Astrocyte (in vitro differentiated cells and primary cell): ENCODE measurements around the gene PDCL2. TPM values are rescaled to one million over a fixed set of nuclear protein-coding genes. Genes with fewer than 3 reads are reported as not detected.

Experiments
- DNase-seq: peaks from one replicate; pipeline ENCODE4 v3.0.0-alpha.2; 2010; ENCODE audit warnings: low read depth
- FAIRE-seq: peaks from 2 replicates; lab custom pipeline; 2011; peaks lifted over from hg19 to GRCh38; lab: Jason Lieb, UNC
- H2AFZ ChIP-seq: 2 replicates; pipeline ENCODE4 v1.6.0; 2012; ENCODE audit warnings: low read depth, low read length, inconsistent platforms
- H3K27ac ChIP-seq: 2 replicates; pipeline ENCODE4 v1.5.1; 2011; ENCODE audit warnings: low read depth, low read length, inconsistent platforms
- H3K27me3 ChIP-seq: 2 replicates; pipeline ENCODE4 v1.6.0; 2011; ENCODE audit warnings: low read length, inconsistent platforms; ENCODE audit not compliant: insufficient read depth
- H3K36me3 ChIP-seq: 2 replicates; pipeline ENCODE4 v1.5.1; 2011; ENCODE audit warnings: low read length, inconsistent platforms; ENCODE audit not compliant: insufficient read depth
- H3K4me1 ChIP-seq: 2 replicates; pipeline ENCODE4 v1.5.1; 2011; ENCODE audit warnings: low read length, inconsistent platforms; ENCODE audit not compliant: insufficient read depth
- H3K4me2 ChIP-seq: 2 replicates; pipeline ENCODE4 v1.6.0; 2012; ENCODE audit warnings: low read length, inconsistent platforms
- H3K4me3 ChIP-seq: 2 replicates; pipeline ENCODE4 v1.5.1; 2011; ENCODE audit warnings: low read depth, mild to moderate bottlenecking, low read length, inconsistent platforms; ENCODE audit not compliant: insufficient read depth
- H3K79me2 ChIP-seq: 2 replicates; pipeline ENCODE4 v1.6.0; 2012; ENCODE audit warnings: mild to moderate bottlenecking, low read length, inconsistent platforms; ENCODE audit not compliant: insufficient read depth
- H3K9ac ChIP-seq: 2 replicates; pipeline ENCODE4 v1.6.0; 2012; ENCODE audit warnings: mild to moderate bottlenecking, low read length, inconsistent platforms
- H3K9me3 ChIP-seq: 2 replicates; pipeline ENCODE4 v1.5.1; 2012; ENCODE audit warnings: low read depth, mild to moderate bottlenecking, low read length, inconsistent platforms; ENCODE audit not compliant: insufficient read depth
- H4K20me1 ChIP-seq: 2 replicates; pipeline ENCODE4 v1.6.0; 2012; ENCODE audit warnings: low read length, inconsistent platforms; ENCODE audit not compliant: insufficient read depth
- H3K27ac Mint-ChIP-seq: one replicate; pipeline ENCODE4 v1.8.0; 2021; ENCODE audit warnings: mild to moderate bottlenecking, mixed read lengths; ENCODE audit not compliant: unreplicated experiment
- H3K27me3 Mint-ChIP-seq: one replicate; pipeline ENCODE4 v1.8.0; 2021; ENCODE audit warnings: low read depth, mixed read lengths; ENCODE audit not compliant: unreplicated experiment
- H3K36me3 Mint-ChIP-seq: one replicate; pipeline ENCODE4 v1.8.0; 2021; ENCODE audit warnings: low read depth, mixed read lengths; ENCODE audit not compliant: unreplicated experiment
- H3K4me1 Mint-ChIP-seq: one replicate; pipeline ENCODE4 v1.8.0; 2021; ENCODE audit warnings: low read depth, mixed read lengths; ENCODE audit not compliant: unreplicated experiment
- H3K4me3 Mint-ChIP-seq: one replicate; pipeline ENCODE4 v1.8.0; 2021; ENCODE audit warnings: mild to moderate bottlenecking, moderate library complexity, mixed read lengths; ENCODE audit not compliant: unreplicated experiment
- H3K9me3 Mint-ChIP-seq: one replicate; pipeline ENCODE4 v1.8.0; 2021; ENCODE audit warnings: mild to moderate bottlenecking, mixed read lengths; ENCODE audit not compliant: unreplicated experiment
- CTCF ChIP-seq: IDR thresholded peaks from 2 replicates; pipeline ENCODE4 v1.5.1; 2011; ENCODE audit warnings: low read depth, mild to moderate bottlenecking, inconsistent platforms, low read length, moderate library complexity; ENCODE audit not compliant: insufficient read depth
- EZH2 ChIP-seq: IDR thresholded peaks from 2 replicates; pipeline ENCODE4 v1.6.1; 2012; ENCODE audit warnings: mild to moderate bottlenecking, low read length, inconsistent platforms; ENCODE audit not compliant: insufficient read depth
- total RNA-seq: library from RNA; stranded (reverse); gene quantifications from 2 replicates; pipeline ENCODE4 v1.2.1, GENCODE V29; 2021

PDCL2 gene
- total RNA-seq, 1 donor from 2014 or later, result not detected

- peaks cover 40% of the 10 kb centered on the region for H3K79me2 ChIP-seq
- peak overlapping the region; percentile 94 for H3K4me2 ChIP-seq
- peaks cover 26% of the 10 kb centered on the region for H4K20me1 ChIP-seq
- H3K9ac ChIP-seq, result peak overlapping the region; percentile 90
- peaks cover 27% of the 10 kb centered on the region for H3K4me1 ChIP-seq
- peak; percentile 41 for DNase-seq
- Mint-ChIP-seq H3K4me1 (peaks cover 38% of the 10 kb centered on the region), H3K9me3 (no peaks in the 10 kb centered on the region), H3K36me3 (no peaks in the 10 kb centered on the region), H3K4me3 (peak overlapping the region; percentile 93), H3K27me3 (no peaks in the 10 kb centered on the region), H3K27ac (peak overlapping the region; percentile 92)
- FAIRE-seq, result no peak
- H3K27me3 ChIP-seq, result no peaks in the 10 kb centered on the region
- no peak for TF ChIP-seq CTCF
- no peak for TF ChIP-seq EZH2
- no peaks in the 10 kb centered on the region for H3K36me3 ChIP-seq
- no peaks in the 10 kb centered on the region for H3K9me3 ChIP-seq
- H3K4me3 ChIP-seq, result peak overlapping the region; percentile 88
- H2AFZ ChIP-seq, result peak overlapping the region; percentile 50
- peak overlapping the region; percentile 92 for H3K27ac ChIP-seq
Measured at GRCh38 chr4:55545641-55546505, 46.2 kb downstream of the PDCL2 start.

- peaks cover 23% of the 10 kb centered on the region for H3K4me1 ChIP-seq
- H3K27ac ChIP-seq, result peak overlapping the region; percentile 92
- peak overlapping the region; percentile 90 for H3K9ac ChIP-seq
- H3K36me3 Mint-ChIP-seq, result no peaks in the 10 kb centered on the region
- no peaks in the 10 kb centered on the region for H3K27me3 Mint-ChIP-seq
- H4K20me1 ChIP-seq, result peaks cover 28% of the 10 kb centered on the region
- no peaks in the 10 kb centered on the region for H3K9me3 ChIP-seq
- no peaks in the 10 kb centered on the region for H3K36me3 ChIP-seq
- peak overlapping the region; percentile 94 for H3K4me2 ChIP-seq
- H3K4me3 ChIP-seq, result peak overlapping the region; percentile 88
- peak overlapping the region; percentile 50 for H2AFZ ChIP-seq
- TF ChIP-seq EZH2 (no peak), CTCF (no peak)
- no peaks in the 10 kb centered on the region for H3K27me3 ChIP-seq
- FAIRE-seq (no peak), DNase-seq (peak; percentile 34)
- peaks cover 46% of the 10 kb centered on the region for H3K79me2 ChIP-seq
- peaks cover 34% of the 10 kb centered on the region for H3K4me1 Mint-ChIP-seq
- peak overlapping the region; percentile 53 for H3K27ac Mint-ChIP-seq
- peak overlapping the region; percentile 93 for H3K4me3 Mint-ChIP-seq
- H3K9me3 Mint-ChIP-seq, result no peaks in the 10 kb centered on the region
Measured at GRCh38 chr4:55545151-55545550, 46.9 kb downstream of the PDCL2 start.

- H4K20me1 ChIP-seq, result peaks cover 32% of the 10 kb centered on the region
- no peaks in the 10 kb centered on the region for H3K36me3 ChIP-seq
- H2AFZ ChIP-seq, result no peak overlapping the region
- H3K36me3 Mint-ChIP-seq, result no peaks in the 10 kb centered on the region
- FAIRE-seq (no peak), DNase-seq (no peak)
- H3K4me2 ChIP-seq, result peak overlapping the region; percentile 94
- no peak overlapping the region for H3K27ac Mint-ChIP-seq
- peaks cover 23% of the 10 kb centered on the region for H3K4me1 Mint-ChIP-seq
- no peaks in the 10 kb centered on the region for H3K9me3 Mint-ChIP-seq
- peaks cover 15% of the 10 kb centered on the region for H3K4me1 ChIP-seq
- H3K9ac ChIP-seq, result peak overlapping the region; percentile 33
- no peaks in the 10 kb centered on the region for H3K27me3 Mint-ChIP-seq
- H3K27ac ChIP-seq, result peak overlapping the region; percentile 19
- no peaks in the 10 kb centered on the region for H3K27me3 ChIP-seq
- H3K9me3 ChIP-seq, result no peaks in the 10 kb centered on the region
- no peak overlapping the region for H3K4me3 ChIP-seq
- peak overlapping the region; percentile 93 for H3K4me3 Mint-ChIP-seq
- TF ChIP-seq CTCF, result no peak
- TF ChIP-seq EZH2, result no peak
- H3K79me2 ChIP-seq, result peaks cover 56% of the 10 kb centered on the region
Measured at GRCh38 chr4:55543858-55544257, 48.2 kb downstream of the PDCL2 start.
